Activated T-helper 17 cell treated with anti-CD3 and anti-CD28 coated beads, Interleukin-2, amount 50 U/mL, for 72 hours (primary cell): ENCODE results near the gene COPB1. TPM values are rescaled to one million over a fixed set of nuclear protein-coding genes. Genes with fewer than 3 reads are reported as not detected.

ENCODE experiments used
- ATAC-seq: fragments of 150-1000 bp; cut with Tn5 transposase; replicated peaks from 2 replicates; pipeline ENCODE4 v1.10.0; 2021; ENCODE audit warnings: mild to moderate bottlenecking, moderate library complexity
- H3K27ac Mint-ChIP-seq: one replicate; pipeline ENCODE4 v1.8.0; 2022; ENCODE audit warnings: mixed read lengths
- H3K27me3 Mint-ChIP-seq: one replicate; pipeline ENCODE4 v1.8.0; 2022; ENCODE audit warnings: mixed read lengths
- H3K36me3 Mint-ChIP-seq: one replicate; pipeline ENCODE4 v1.8.0; 2022; ENCODE audit warnings: low read depth, mild to moderate bottlenecking, mixed read lengths
- H3K4me1 Mint-ChIP-seq: one replicate; pipeline ENCODE4 v1.8.0; 2022; ENCODE audit warnings: mixed read lengths
- H3K4me3 Mint-ChIP-seq: one replicate; pipeline ENCODE4 v1.8.0; 2022; ENCODE audit warnings: mild to moderate bottlenecking, mixed read lengths
- H3K9me3 Mint-ChIP-seq: one replicate; pipeline ENCODE4 v1.8.0; 2022; ENCODE audit warnings: mixed read lengths
- total RNA-seq, 2 donors: library from RNA; stranded (reverse); gene quantifications; one replicate each; pipeline ENCODE4 v1.2.3, GENCODE V29; 2022

Gene COPB1
- total RNA-seq, 2 donors from 2014 or later, result 93.4 to 103 TPM

DNA sequence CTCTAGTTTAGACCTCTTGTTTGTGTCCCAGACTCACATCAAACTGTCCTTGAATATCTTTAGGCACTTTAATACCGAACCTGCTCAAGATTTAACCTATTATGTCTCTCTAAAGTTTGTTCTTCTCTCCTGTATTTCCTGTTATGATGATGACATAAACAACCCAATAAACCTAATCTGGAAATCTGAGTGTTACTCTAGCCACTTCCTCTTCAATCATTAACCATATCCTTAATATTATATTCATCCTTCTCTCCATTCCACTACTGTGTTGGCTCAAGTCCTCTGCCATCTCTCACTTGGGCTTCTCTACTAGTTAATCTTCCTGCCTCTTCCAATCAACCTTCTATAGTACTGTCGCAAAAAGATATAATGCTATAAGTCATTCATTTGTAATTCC lies 36.0 kb downstream of the COPB1 start:
- H3K4me1 Mint-ChIP-seq, result peaks cover 6% of the 10 kb centered on the region
- H3K4me3 Mint-ChIP-seq, result no peak overlapping the region
- H3K36me3 Mint-ChIP-seq, result peaks cover 4% of the 10 kb centered on the region

DNA sequence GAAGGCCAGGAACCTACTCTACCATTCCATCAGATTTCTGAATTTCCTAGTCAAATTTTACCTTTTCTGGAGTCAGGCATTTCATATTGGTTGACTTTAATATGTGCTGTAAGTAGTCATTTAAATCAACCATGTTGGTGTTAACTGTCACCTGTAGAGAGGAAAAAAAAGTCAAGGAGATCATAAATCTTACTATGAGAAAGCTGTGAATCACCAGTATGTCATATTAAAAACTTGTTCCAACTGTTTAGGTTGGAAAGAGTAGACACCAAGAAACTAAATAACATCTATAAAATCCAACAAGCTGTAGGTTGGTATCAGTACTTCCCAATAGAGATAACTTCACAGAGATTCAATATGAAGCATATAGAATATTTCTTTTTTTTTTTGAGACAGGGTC lies 39.5 kb downstream of the COPB1 start:
- Mint-ChIP-seq H3K4me3 (no peak overlapping the region), H3K36me3 (no peaks in the 10 kb centered on the region), H3K27ac (no peak overlapping the region), H3K27me3 (no peaks in the 10 kb centered on the region), H3K9me3 (no peaks in the 10 kb centered on the region), H3K4me1 (no peaks in the 10 kb centered on the region)
- ATAC-seq, result peak; percentile 38

More for the DNA sequence above, 36.0 kb downstream of the COPB1 start:
- no peak for ATAC-seq
- Mint-ChIP-seq H3K27me3 (no peaks in the 10 kb centered on the region), H3K9me3 (no peaks in the 10 kb centered on the region), H3K27ac (no peak overlapping the region)

DNA sequence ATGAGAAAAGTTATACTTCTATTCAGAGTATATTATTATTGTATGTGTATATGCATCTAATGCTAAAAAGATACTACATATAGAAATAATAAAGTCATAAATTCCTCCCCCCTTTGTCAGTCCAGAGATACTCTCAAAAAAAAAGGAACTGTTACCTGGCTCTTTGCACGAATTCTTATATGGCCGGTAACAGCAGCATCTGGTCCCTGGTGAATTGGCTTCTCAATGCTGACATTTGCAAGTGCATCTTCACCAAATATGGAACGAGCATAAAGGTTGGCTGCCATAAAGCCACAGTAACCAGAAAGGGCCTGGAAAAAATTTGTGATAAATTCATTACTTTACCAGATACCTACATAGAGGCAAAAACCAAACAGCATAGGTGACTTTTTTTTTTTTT lies 41.2 kb downstream of the COPB1 start:
- Mint-ChIP-seq H3K4me1 (no peaks in the 10 kb centered on the region), H3K27ac (no peak overlapping the region), H3K36me3 (peaks cover 3% of the 10 kb centered on the region), H3K27me3 (no peaks in the 10 kb centered on the region), H3K4me3 (no peak overlapping the region), H3K9me3 (no peaks in the 10 kb centered on the region)
- ATAC-seq, result no peak

DNA sequence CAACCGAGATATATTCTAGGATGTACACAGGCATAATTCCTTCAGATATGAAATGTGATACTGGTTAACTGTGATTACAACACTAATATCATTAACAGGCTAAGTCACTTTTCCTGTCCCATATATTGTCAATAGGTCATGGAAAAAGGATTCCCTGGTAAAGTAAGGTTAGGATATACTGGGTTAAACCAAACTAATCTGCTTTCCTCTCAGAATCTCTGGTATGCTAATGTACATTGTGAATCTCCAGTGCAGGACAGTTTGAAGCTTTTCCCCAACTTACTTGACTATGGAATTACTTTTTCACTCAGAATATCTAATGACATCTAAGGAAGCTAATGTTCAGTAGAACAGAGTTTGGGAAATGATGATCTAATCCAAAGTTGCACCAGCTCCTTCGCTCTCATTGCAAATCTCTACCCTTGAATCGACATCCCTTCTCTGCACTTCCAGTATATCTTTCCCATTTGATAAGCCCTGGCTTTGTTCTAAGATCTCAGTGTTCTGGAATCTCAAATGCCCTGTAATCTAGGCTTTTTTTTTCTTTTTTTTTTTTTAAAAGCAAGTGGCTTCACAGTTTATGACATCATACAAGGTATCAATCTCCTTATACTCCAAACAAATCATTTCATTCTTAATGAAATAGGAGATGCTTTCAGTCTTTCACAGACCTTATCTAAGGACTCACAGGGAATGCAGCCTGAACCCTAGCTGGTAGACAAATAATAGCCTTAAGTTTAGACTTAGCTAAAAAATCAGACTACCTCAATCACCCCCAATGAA lies 43.8 kb downstream of the COPB1 start:
- Mint-ChIP-seq H3K27me3 (no peaks in the 10 kb centered on the region), H3K36me3 (peaks cover 27% of the 10 kb centered on the region), H3K27ac (peak overlapping the region; percentile 17), H3K4me1 (no peaks in the 10 kb centered on the region), H3K9me3 (no peaks in the 10 kb centered on the region), H3K4me3 (no peak overlapping the region)
- no peak for ATAC-seq

DNA sequence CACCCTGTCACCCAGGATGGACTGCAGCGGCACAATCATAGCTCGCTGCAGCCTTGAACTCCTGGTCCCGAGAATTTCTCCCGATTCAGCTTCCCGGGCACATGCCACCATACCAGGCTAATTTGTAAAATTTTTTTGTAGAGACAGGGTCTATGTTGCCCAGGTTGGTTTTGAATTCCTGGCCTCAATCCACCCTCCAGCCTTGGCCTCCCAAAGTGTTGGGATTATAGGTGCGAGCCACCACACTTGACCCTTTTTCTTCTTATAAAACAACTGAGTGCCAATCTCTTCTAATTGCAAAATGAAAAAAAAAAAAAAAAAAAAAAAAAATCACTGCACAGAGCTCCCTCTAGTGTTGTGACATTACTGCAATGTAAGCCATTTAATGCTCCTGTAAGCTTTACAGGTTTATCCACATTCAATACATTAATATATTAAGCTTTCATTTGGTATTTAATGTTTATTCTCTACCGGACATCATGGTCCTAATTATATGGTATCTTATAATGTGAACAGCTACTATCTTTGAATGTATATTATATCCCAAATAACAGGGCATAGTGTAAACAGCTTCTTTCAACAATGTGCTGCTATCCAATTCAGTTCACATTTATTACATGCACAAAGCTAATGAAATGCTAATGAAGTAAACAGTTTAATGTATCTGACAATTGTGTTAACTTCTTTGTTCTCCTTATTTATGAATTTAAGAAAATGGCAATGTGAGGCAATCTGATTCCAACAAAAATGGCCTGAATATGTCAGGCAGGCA lies 44.6 kb downstream of the COPB1 start:
- no peak for ATAC-seq
- Mint-ChIP-seq H3K4me1 (no peaks in the 10 kb centered on the region), H3K27ac (no peak overlapping the region), H3K36me3 (peaks cover 29% of the 10 kb centered on the region), H3K9me3 (no peaks in the 10 kb centered on the region), H3K4me3 (no peak overlapping the region), H3K27me3 (no peaks in the 10 kb centered on the region)

DNA sequence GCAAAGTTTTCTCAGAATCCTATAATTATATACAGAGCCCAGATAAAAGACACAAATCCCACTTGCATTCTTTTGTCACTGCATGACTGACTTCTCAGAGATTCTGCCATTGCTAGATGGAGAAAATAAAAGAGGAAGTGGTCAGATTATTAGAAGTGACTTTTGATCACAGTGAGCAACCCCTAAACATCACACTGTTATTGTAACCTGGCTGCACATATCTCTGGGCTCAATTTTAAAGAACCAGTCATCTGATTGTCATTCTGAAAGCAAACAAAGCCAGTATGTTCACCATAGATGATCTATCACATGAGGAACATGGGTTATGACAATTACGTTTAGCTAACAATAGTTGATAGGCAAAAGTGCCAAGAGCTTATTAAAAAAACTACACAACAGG lies 47.8 kb downstream of the COPB1 start:
- H3K4me3 Mint-ChIP-seq, result no peak overlapping the region
- peaks cover 29% of the 10 kb centered on the region for H3K36me3 Mint-ChIP-seq
- H3K27ac Mint-ChIP-seq, result peak overlapping the region; percentile 30
- no peaks in the 10 kb centered on the region for H3K9me3 Mint-ChIP-seq
- no peak for ATAC-seq
- no peaks in the 10 kb centered on the region for H3K4me1 Mint-ChIP-seq
- no peaks in the 10 kb centered on the region for H3K27me3 Mint-ChIP-seq

DNA sequence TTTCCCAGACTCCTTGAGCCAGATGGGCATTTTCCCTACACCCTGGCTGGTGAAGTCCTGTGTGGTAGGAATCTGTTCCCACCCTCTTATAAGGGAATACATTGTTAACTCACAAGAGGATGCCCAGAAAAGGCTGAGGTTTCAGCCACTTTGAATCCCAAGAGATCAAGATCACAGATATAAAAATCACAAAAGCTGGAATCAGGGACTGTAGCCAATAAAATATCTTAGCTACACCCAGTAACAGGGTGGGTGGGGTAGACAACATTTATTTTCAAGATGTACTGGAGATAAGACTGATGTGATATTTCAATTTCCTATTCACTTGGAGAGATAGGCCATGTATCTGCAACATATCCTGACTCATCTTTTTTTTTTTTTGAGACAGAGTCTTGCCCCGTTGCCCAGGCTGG lies 50.3 kb downstream of the COPB1 start:
- H3K27me3 Mint-ChIP-seq, result no peaks in the 10 kb centered on the region
- H3K27ac Mint-ChIP-seq, result no peak overlapping the region
- H3K36me3 Mint-ChIP-seq, result peaks cover 29% of the 10 kb centered on the region
- no peak overlapping the region for H3K4me3 Mint-ChIP-seq
- no peak for ATAC-seq
- H3K9me3 Mint-ChIP-seq, result no peaks in the 10 kb centered on the region
- H3K4me1 Mint-ChIP-seq, result peaks cover 6% of the 10 kb centered on the region

DNA sequence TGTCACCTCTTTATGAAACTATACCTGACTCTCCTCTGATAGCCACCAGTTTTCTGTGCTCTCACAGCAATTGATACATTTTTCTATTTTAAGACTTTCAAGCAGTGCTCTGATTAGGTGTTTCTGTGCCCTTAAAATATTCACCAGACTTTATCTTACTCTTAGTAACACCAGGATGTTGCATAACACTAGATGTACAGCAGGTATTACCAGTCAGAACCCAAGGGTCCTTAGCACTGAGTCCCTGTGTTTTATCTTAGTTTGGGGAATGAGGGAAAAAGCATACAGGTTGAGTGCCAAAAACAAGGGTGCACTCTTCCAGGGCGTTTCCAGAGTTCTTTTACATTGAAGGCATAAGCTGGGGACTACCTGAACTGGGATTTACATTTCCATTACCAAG lies 51.4 kb downstream of the COPB1 start:
- H3K9me3 Mint-ChIP-seq, result no peaks in the 10 kb centered on the region
- H3K27ac Mint-ChIP-seq, result peak overlapping the region; percentile 13
- no peaks in the 10 kb centered on the region for H3K27me3 Mint-ChIP-seq
- H3K36me3 Mint-ChIP-seq, result peaks cover 24% of the 10 kb centered on the region
- no peak overlapping the region for H3K4me3 Mint-ChIP-seq
- peaks cover 6% of the 10 kb centered on the region for H3K4me1 Mint-ChIP-seq
- ATAC-seq, result no peak

DNA sequence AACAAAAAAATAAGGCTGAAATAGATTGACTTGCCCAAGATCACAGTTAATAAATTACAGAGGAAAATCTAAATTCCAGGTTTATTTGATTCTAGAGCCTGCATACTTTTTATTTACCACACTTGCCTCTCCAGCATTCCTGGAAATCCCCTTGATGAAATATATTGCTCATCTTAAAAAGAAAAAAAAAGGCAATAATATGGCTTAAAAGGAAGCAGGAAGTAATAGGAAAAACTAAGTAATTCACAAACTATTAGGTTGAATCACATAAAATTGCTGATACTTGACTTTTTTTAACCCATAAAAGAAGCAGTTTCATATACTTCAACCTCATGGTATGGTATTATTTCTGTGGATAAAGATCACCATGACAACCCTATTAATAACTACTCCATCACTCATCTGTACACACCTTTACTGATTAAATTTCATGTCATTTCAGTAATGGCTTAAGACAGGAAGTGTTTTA lies 52.9 kb downstream of the COPB1 start:
- H3K27me3 Mint-ChIP-seq, result no peaks in the 10 kb centered on the region
- peak; percentile 55 for ATAC-seq
- peak overlapping the region; percentile 86 for H3K27ac Mint-ChIP-seq
- H3K4me1 Mint-ChIP-seq, result peaks cover 6% of the 10 kb centered on the region
- H3K9me3 Mint-ChIP-seq, result no peaks in the 10 kb centered on the region
- H3K36me3 Mint-ChIP-seq, result peaks cover 9% of the 10 kb centered on the region
- peak overlapping the region; percentile 49 for H3K4me3 Mint-ChIP-seq

DNA sequence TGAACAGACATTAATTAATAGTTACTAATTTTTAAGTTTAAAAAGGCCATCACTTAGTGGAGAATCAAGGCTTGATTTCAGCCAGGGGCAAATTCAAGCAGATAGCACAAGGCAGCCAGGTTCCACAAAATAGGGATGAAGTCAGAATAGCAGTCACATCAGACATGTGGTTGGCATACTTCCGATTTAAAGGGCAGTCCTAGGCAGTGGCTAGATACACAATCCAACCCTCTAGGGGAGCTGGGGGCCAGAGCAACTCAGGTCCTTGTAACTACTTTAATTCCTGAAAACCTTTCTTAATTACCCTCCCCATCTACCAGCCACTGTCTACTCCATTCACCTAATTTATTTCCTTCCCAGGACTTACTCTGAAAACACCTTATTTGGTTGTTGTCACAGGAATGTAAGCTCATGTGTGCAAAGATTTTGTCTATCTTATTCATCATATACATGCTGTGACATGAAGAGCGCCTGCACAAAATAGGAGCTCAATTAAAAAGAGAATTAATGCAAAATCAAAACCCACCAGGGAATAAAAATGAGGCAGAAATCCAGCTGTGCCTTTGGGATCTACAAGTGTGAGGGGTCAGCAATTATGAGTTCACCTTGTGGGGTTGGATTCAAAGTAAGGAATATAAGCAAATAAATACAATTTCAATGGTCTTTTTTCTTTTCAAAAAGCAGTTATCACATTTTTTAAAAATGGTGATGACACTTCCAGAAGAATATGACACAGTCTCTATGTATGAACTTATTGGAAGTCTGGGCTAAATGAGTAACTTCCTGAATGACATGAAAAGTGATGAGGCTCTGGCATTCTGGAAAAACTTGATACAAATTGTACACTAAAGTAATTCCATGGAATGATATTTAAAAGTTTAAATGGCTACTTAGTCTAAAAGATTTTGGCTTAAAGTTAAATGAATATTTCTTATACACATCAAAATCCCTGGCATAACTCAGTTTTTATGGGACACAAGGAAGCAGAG lies 53.8 kb downstream of the COPB1 start:
- H3K9me3 Mint-ChIP-seq, result no peaks in the 10 kb centered on the region
- H3K4me3 Mint-ChIP-seq, result peak overlapping the region; percentile 49
- peaks cover 1% of the 10 kb centered on the region for H3K36me3 Mint-ChIP-seq
- no peak for ATAC-seq
- H3K27me3 Mint-ChIP-seq, result no peaks in the 10 kb centered on the region
- H3K4me1 Mint-ChIP-seq, result peaks cover 6% of the 10 kb centered on the region
- H3K27ac Mint-ChIP-seq, result peak overlapping the region; percentile 86

DNA sequence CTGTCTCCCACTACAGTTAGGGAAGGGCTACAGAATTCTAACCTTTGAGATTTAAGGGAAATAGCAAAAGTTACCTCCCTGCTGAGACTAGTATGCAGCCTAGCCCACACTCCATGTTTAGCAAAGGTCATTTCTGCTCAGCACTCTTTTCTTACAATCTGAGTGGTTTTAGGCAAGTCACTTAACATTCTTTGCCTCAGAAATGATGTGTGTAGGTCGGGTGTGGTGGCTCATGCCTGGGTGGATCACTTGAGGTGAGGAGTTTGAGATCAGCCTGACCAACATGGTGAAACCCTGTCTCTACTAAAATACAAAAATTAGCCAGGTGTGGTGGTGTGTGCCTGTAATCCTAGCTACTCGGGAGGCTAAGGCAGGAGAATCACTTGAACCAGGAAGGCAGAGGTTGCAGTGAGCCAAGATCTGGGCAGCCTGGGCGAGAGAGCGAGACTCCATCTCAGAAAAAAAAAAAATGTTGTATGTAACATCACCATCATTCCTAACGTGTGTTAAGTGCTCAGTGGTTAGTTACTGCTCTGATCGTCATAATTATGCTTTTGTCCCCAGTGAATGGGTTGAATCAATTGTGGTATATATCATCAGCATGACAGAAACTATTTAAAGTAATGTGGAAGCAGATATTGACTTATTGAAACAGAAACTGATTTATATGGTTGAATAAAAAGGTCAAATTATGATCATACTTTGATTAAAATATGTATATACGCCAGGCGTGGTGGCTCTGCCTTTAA lies 55.0 kb downstream of the COPB1 start:
- no peaks in the 10 kb centered on the region for H3K36me3 Mint-ChIP-seq
- ATAC-seq, result peak; percentile 57
- H3K4me1 Mint-ChIP-seq, result peaks cover 6% of the 10 kb centered on the region
- no peak overlapping the region for H3K27ac Mint-ChIP-seq
- no peaks in the 10 kb centered on the region for H3K27me3 Mint-ChIP-seq
- H3K4me3 Mint-ChIP-seq, result no peak overlapping the region
- H3K9me3 Mint-ChIP-seq, result no peaks in the 10 kb centered on the region

DNA sequence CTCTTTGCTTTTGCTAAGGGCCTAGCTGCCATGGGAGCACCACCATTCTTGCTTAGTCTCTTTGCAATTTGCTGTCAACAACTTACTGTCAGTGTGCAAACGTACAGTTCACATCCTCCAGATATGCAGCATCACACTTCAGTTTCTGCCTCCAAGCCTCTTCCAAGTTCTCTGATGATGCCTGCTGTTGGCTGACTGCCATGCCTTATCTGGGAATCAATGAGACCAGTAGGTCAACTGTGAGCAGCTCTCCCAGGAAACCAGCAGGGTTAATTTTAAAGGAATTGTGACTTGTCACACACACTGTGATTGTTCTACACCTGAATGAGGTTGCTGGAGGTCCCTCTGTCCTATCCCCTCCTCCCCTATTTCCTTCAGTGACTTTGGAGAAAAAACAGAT lies 56.0 kb downstream of the COPB1 start:
- Mint-ChIP-seq H3K9me3 (no peaks in the 10 kb centered on the region), H3K4me1 (peaks cover 10% of the 10 kb centered on the region), H3K4me3 (no peak overlapping the region)

DNA sequence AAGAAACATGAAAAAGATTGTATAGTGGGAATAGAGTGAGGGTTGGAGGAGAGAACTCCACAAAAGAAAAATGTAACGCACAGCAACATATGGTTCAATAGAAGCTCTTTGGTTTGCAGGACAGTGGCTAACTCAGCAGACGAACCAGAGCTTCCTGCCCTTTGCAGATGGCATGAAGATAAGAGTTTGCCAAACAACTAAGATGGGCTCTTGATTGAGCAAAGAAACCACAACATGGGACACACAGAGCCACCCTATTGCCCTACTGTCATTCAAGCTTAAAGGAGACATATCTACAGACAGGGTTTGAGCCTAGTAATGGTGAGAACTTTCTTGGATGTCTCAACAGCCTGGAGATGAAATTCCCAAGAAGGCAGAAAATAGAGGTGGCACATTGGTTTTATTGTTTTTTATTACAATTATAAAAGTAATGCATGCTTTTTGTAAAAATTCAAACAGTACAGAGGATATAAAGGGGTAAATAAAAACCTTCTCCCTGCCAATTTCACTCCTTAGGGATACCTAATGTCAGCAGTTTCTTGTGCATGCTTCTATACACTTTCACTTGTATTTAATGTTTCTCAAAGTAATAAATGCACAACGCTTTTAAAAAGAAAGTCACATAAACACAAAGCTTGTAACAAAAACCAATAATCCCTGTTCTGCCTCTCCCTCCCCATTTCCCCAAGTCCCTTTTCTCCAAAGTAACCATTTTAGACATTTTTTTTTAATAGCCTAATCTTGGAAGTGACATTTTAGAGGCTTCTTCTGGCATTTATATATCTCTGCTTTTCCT lies 63.7 kb downstream of the COPB1 start:
- no peaks in the 10 kb centered on the region for H3K27me3 Mint-ChIP-seq
- H3K4me1 Mint-ChIP-seq, result peaks cover 8% of the 10 kb centered on the region
- H3K4me3 Mint-ChIP-seq, result no peak overlapping the region
- H3K36me3 Mint-ChIP-seq, result no peaks in the 10 kb centered on the region
- ATAC-seq, result peak; percentile 16
- H3K27ac Mint-ChIP-seq, result no peak overlapping the region
- no peaks in the 10 kb centered on the region for H3K9me3 Mint-ChIP-seq

More for the DNA sequence above, 56.0 kb downstream of the COPB1 start:
- ATAC-seq, result no peak
- no peaks in the 10 kb centered on the region for H3K27me3 Mint-ChIP-seq
- H3K36me3 Mint-ChIP-seq, result no peaks in the 10 kb centered on the region
- no peak overlapping the region for H3K27ac Mint-ChIP-seq
